ENCODE results near the gene CADM2.

CADM2 gene

DNA sequence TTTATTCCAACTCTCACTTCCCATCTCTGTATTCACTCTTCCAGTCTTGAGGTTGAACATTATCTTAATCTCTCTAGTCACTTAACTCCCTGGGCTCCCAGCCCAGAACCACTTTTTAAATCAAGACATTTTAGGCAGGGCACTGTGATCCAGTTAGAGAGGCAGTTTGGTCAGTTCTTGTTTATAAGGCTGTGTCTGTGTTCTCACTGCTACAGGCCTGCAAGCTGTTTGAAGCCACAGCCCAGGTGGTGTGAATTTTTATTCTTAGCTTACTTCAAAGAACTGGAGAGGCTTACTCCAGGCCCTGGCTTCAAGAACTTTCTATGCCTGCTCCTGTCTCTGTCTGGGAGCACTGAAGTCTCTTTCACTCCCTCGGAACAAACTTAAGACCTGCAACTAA is 906.1 kb downstream of the CADM2 start:
- no peak for TF ChIP-seq CTCF (IDR thresholded peaks at IDR 0.05; ENCODE audit: insufficient read depth, missing control alignments)
- DNase-seq (ENCODE audit: insufficient read length, low spot score), result no peak
- FAIRE-seq, result no peak

- no peak for TF ChIP-seq CTCF (IDR thresholded peaks at IDR 0.05; ENCODE audit: insufficient read depth, missing control alignments)
- DNase-seq (ENCODE audit: insufficient read length, low spot score), result no peak
- FAIRE-seq, result no peak
These were observed 908.3 kb downstream of the CADM2 start for GRCh38 chr3:85867072-85867471.

DNA sequence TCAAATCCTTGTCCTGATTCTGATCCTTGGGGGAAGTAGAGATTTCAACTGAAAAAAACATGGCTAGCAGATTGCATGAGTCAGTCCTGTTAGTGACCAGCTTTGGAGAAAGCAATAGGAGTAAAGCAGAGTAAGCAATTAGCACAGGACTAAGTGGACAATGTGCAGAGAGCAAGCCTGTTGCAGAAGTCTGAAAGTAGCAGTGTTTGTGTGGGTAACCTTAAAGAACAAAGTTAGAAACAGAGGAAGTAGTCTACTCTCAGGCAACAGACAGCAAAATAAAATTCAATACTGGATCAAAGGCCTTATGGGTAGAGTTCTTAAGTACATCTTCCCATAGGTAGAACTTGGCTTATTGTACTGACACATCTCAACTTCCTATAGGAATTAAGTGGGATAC is 916.8 kb downstream of the CADM2 start:
- DNase-seq (ENCODE audit: insufficient read length, low spot score) (no peak), FAIRE-seq (no peak)
- no peak for TF ChIP-seq CTCF (IDR thresholded peaks at IDR 0.05; ENCODE audit: insufficient read depth, missing control alignments)

GRCh38 chr3:85877631-85878030 is 918.8 kb downstream of the CADM2 start:
- no peak for FAIRE-seq

DNA sequence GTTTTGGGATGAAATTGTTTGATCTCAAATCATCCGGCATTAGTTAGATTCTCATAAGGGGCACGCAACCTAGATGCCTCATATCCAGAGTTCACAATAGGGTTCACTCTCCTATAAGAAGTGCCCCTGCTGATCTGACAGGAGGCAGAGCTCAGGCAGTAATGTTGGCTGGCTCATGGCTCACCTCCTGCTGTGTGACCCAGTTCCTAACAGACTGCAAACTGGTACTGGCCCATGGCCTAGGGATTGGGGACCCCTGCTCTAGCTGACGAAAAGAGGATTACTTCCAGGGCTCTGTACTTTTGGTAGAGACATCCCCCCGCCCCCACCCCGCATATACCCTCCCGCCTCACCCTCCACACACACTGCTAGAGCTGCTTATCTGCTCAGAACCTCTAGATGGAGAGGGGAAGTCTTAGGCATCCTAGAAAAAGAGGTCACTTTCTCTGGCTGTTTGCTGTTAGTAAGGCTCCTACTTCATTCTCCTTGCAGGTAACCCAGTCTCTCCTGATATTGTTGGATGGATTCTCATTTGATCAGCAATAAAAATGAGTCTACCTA is 923.1 kb downstream of the CADM2 start:
- DNase-seq (ENCODE audit: insufficient read length, low spot score) (no peak), FAIRE-seq (no peak)
- no peak for TF ChIP-seq CTCF (IDR thresholded peaks at IDR 0.05; ENCODE audit: insufficient read depth, missing control alignments)

More at GRCh38 chr3:85877631-85878030, 918.8 kb downstream of the CADM2 start:
- TF ChIP-seq CTCF (IDR thresholded peaks at IDR 0.05; ENCODE audit: insufficient read depth, missing control alignments), result no peak
- no peak for DNase-seq (ENCODE audit: insufficient read length, low spot score)

DNA sequence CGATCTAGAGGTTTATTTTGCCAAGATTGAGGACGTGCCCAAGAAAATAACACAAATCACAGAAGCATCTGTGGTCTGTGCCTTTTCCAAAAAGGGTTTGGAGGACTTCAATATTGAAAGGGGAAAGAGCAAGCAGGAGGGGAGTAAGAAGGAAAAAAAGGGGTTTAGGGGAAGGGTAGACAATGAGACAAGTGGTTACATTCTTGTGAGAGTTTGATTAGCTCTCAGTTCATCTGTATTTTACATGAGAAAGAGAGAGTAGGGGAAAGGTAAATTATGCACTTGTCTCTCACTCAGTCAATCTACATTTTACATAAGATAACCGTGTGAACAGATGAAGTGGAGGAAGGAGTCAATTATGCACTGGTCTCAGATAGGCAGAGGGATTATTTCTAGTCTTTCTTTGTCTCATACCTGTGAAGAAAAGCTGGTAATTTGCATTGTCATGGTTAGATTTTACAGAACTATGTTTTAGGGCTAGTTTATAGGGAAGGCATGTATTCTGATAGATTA is 931.3 kb downstream of the CADM2 start:
- DNase-seq (ENCODE audit: insufficient read length, low spot score) (no peak), FAIRE-seq (no peak)
- no peak for TF ChIP-seq CTCF (IDR thresholded peaks at IDR 0.05; ENCODE audit: insufficient read depth, missing control alignments)

DNA sequence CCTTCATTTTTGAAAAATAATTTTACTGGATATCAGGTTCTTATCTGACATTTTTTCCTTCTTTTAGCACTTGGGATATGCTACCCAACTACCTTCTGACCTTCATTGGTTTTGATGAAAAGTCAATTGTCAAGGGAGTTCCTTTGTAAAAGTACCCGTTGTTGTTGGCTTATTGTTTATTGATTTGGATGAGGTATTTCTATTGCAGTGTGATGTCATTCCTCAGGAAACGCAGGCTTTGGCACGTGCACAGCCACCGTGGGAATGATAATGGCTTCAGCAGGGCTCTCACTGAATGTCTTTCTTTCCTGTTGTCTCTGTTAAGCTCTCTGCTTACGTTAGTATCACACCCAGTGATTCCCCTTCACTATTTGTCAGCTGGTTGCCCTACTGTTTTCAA is 944.6 kb downstream of the CADM2 start:
- TF ChIP-seq CTCF (IDR thresholded peaks at IDR 0.05; ENCODE audit: insufficient read depth, missing control alignments), result no peak
- DNase-seq (ENCODE audit: insufficient read length, low spot score) (no peak), FAIRE-seq (no peak)
